ENCODE measurements around the gene BOD1.
"Not testable (repeated sequence)": the region's sequence is repeated elsewhere in the genome, so short reads cannot be mapped to it uniquely, and the experiment has no call there.

Gene BOD1

GRCh38 chr5:173615884-173616576 lies 420 bp downstream of the BOD1 start:
- DNase-seq (ENCODE audit: low spot score): peak; percentile 80

GRCh38 chr5:173614591-173614990 lies 1.9 kb downstream of the BOD1 start:
- DNase-seq (ENCODE audit: low spot score): no peak

- no peak for DNase-seq (ENCODE audit: low spot score)
These were observed 2.9 kb downstream of the BOD1 start for GRCh38 chr5:173613433-173614159.

GRCh38 chr5:173612948-173613347 lies 3.5 kb downstream of the BOD1 start:
- DNase-seq (ENCODE audit: low spot score): no peak

GRCh38 chr5:173611706-173612105 lies 4.7 kb downstream of the BOD1 start:
- DNase-seq (ENCODE audit: low spot score): no peak

- no peak for DNase-seq (ENCODE audit: low spot score)
These were observed 12.3 kb downstream of the BOD1 start for GRCh38 chr5:173604141-173604540.

- no peak for DNase-seq (ENCODE audit: low spot score)
These were observed 14.0 kb downstream of the BOD1 start for GRCh38 chr5:173602423-173602822.

GRCh38 chr5:173598686-173599085 lies 17.8 kb downstream of the BOD1 start:
- DNase-seq (ENCODE audit: low spot score): no peak

GRCh38 chr5:173597304-173597703 lies 19.1 kb downstream of the BOD1 start:
- no peak for DNase-seq (ENCODE audit: low spot score)

- no peak for DNase-seq (ENCODE audit: low spot score)
These were observed 20.6 kb downstream of the BOD1 start for GRCh38 chr5:173595841-173596240.

- no peak for DNase-seq (ENCODE audit: low spot score)
These were observed 22.4 kb downstream of the BOD1 start for GRCh38 chr5:173594061-173594460.

GRCh38 chr5:173592050-173592669 lies 24.3 kb downstream of the BOD1 start:
- no peak for DNase-seq (ENCODE audit: low spot score)

GRCh38 chr5:173591056-173591514 lies 25.4 kb downstream of the BOD1 start:
- no peak for DNase-seq (ENCODE audit: low spot score)

GRCh38 chr5:173590436-173591055 lies 25.9 kb downstream of the BOD1 start:
- no peak for DNase-seq (ENCODE audit: low spot score)

- DNase-seq (ENCODE audit: low spot score): not testable (repeated sequence)
These were observed 30.3 kb downstream of the BOD1 start for GRCh38 chr5:173586133-173586532.

- no peak for DNase-seq (ENCODE audit: low spot score)
These were observed 33.1 kb downstream of the BOD1 start for GRCh38 chr5:173583346-173583745.

GRCh38 chr5:173582216-173583111 lies 34.0 kb downstream of the BOD1 start:
- no peak for DNase-seq (ENCODE audit: low spot score)

GRCh38 chr5:173581408-173582215 lies 34.8 kb downstream of the BOD1 start:
- DNase-seq (ENCODE audit: low spot score): peak; percentile 50

GRCh38 chr5:173578947-173579615 lies 37.4 kb downstream of the BOD1 start:
- DNase-seq (ENCODE audit: low spot score): no peak

- DNase-seq (ENCODE audit: low spot score): no peak
These were observed 38.6 kb downstream of the BOD1 start for GRCh38 chr5:173577817-173578216.

Data from germinal center (tissue), 1 donor.